HepG2 (cell line): Measurements from ENCODE around the gene SYT11. TPM values are rescaled to one million over a fixed set of nuclear protein-coding genes. Genes with fewer than 3 reads are reported as not detected.

Experiments used
- CENPT ChIP-seq: sonication (generic); formaldehyde crosslinking; IDR thresholded peaks from 2 replicates; pipeline ENCODE4 v1.8.0; 2022; ENCODE audit warnings: low read depth, mild to moderate bottlenecking, moderate library complexity, missing genetic modification reagents
- CHCHD3 ChIP-seq: sonication (generic); formaldehyde crosslinking; IDR thresholded peaks from 2 replicates; pipeline ENCODE4 v1.8.0; 2022; ENCODE audit warnings: mild to moderate bottlenecking, missing genetic modification reagents, moderate library complexity
- ERF ChIP-seq: IDR thresholded peaks from 2 replicates; pipeline ENCODE4 v1.6.1; 2018; ENCODE audit warnings: missing biosample characterization, missing genetic modification reagents
- NFATC3 ChIP-seq: sonication (generic); formaldehyde crosslinking; IDR thresholded peaks from 2 replicates; pipeline ENCODE4 v1.5.1; 2020; ENCODE audit warnings: mild to moderate bottlenecking, missing genetic modification reagents
- TFE3 ChIP-seq: IDR thresholded peaks from 2 replicates; pipeline ENCODE4 v1.6.1; 2016
- TGIF2 ChIP-seq: IDR thresholded peaks from 2 replicates; pipeline ENCODE4 v1.6.1; 2016; ENCODE audit warnings: control low read depth, missing compliant biosample characterization
- WIZ ChIP-seq: sonication (generic); formaldehyde crosslinking; IDR thresholded peaks from 2 replicates; pipeline ENCODE4 v1.5.1; 2020; ENCODE audit warnings: mild to moderate bottlenecking, missing genetic modification reagents
- ZBTB8A ChIP-seq: sonication (generic); formaldehyde crosslinking; IDR thresholded peaks from 2 replicates; pipeline ENCODE4 v1.4.0; 2020; ENCODE audit warnings: mild to moderate bottlenecking, low read depth, missing genetic modification reagents, borderline replicate concordance
- ZNF484 ChIP-seq: sonication (generic); formaldehyde crosslinking; IDR thresholded peaks from 2 replicates; pipeline ENCODE4 v1.5.1; 2020; ENCODE audit warnings: mild to moderate bottlenecking, low read depth, missing genetic modification reagents, borderline replicate concordance
- ZNF670 ChIP-seq: sonication (generic); formaldehyde crosslinking; IDR thresholded peaks from 2 replicates; pipeline ENCODE4 v1.8.0; 2022; ENCODE audit warnings: mild to moderate bottlenecking, missing genetic modification reagents, borderline replicate concordance
- ZNF672 ChIP-seq: sonication (generic); formaldehyde crosslinking; IDR thresholded peaks from 2 replicates; pipeline ENCODE4 v1.8.1; 2022; ENCODE audit warnings: missing genetic modification reagents
- ZNF678 ChIP-seq: sonication (generic); formaldehyde crosslinking; IDR thresholded peaks from 2 replicates; pipeline ENCODE4 v1.4.0; 2020; ENCODE audit warnings: mild to moderate bottlenecking, missing genetic modification reagents
- ZNF709 ChIP-seq: sonication (generic); formaldehyde crosslinking; IDR thresholded peaks from 2 replicates; pipeline ENCODE4 v1.5.0; 2020; ENCODE audit warnings: mild to moderate bottlenecking, missing genetic modification reagents
- ZSCAN29 ChIP-seq: sonication (generic); formaldehyde crosslinking; conservative IDR thresholded peaks from 2 replicates; pipeline ENCODE4 v1.4.0; 2020; ENCODE audit warnings: mild to moderate bottlenecking, missing genetic modification reagents
- polyA plus RNA-seq, 8 experiments: library from polyadenylated mRNA; depleted of rRNA in 3 of 8; stranded (reverse) in 7 of 8; unstranded in 1 of 8; fragments of >200 nt; fragmentation: Illumina TruSeq in 4 of 8; extraction: Trizol in 4 of 8; gene quantifications; 2 replicates each; pipeline versions ENCODE4 v1.2.1 to v1.2.3, GENCODE V29; 2011 to 2016; ENCODE audit warnings: low read depth in 4 of 8, missing spikeins in 1 of 8, mixed read lengths in 1 of 8; ENCODE audit not compliant: insufficient read depth in 1 of 8
- total RNA-seq, 5 experiments: library from RNA; depleted of rRNA; stranded (reverse); fragments of >200 nt; fragmentation: Illumina TruSeq; extraction: Trizol; gene quantifications; 2 replicates each; pipeline ENCODE4 v1.2.3, GENCODE V29; 2016; ENCODE audit warnings: low read depth in 1 of 5
- TF ChIP-seq, protein P1 (sequence below): sonication (generic); formaldehyde crosslinking; IDR thresholded peaks from 2 replicates; pipeline ENCODE4 v1.4.0; 2020; ENCODE audit warnings: missing genetic modification reagents
- TF ChIP-seq, protein P2 (sequence below): sonication (generic); formaldehyde crosslinking; IDR thresholded peaks from 2 replicates; pipeline ENCODE4 v1.5.1; 2020; ENCODE audit warnings: mild to moderate bottlenecking, missing genetic modification reagents, moderate library complexity
- TF ChIP-seq, protein P3 (sequence below): IDR thresholded peaks from 2 replicates; pipeline ENCODE4 v1.6.1; 2016; ENCODE audit warnings: low read depth
- TF ChIP-seq, protein P4 (sequence below): sonication (generic); formaldehyde crosslinking; IDR thresholded peaks from 2 replicates; pipeline ENCODE4 v1.5.0; 2020; ENCODE audit warnings: mild to moderate bottlenecking, missing genetic modification reagents, borderline replicate concordance

The SYT11 gene
- total and polyA plus RNA-seq, 2 of the 13 experiments (the other 11 are each of a cell fraction or from before 2014, with no cell fraction given) = 0.22 to 0.59 TPM

GRCh38 chr1:155859234-155859829 lies at the start of gene SYT11 (continued):
- no peak for TF ChIP-seq ZNF670 (CRISPR knock-in tag)
- TF ChIP-seq NFATC3 = no peak
- no peak for TF ChIP-seq CENPT (CRISPR knock-in tag)
- no peak for TF ChIP-seq CHCHD3 (CRISPR knock-in tag)
- TF ChIP-seq WIZ (CRISPR knock-in tag) = no peak
- TF ChIP-seq TFE3 = no peak
- TF ChIP-seq ZNF678 (CRISPR knock-in tag) = no peak
- TF ChIP-seq ERF (CRISPR knock-in tag) = peak; percentile 62; the same call in 1 of the 2 replicates
- TF ChIP-seq, protein P1, sequence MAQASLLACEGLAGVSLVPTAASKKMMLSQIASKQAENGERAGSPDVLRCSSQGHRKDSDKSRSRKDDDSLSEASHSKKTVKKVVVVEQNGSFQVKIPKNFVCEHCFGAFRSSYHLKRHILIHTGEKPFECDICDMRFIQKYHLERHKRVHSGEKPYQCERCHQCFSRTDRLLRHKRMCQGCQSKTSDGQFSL (CRISPR knock-in tag) = no peak
- no peak for TF ChIP-seq ZNF709
- TF ChIP-seq TGIF2 = no peak
- TF ChIP-seq, protein P2, sequence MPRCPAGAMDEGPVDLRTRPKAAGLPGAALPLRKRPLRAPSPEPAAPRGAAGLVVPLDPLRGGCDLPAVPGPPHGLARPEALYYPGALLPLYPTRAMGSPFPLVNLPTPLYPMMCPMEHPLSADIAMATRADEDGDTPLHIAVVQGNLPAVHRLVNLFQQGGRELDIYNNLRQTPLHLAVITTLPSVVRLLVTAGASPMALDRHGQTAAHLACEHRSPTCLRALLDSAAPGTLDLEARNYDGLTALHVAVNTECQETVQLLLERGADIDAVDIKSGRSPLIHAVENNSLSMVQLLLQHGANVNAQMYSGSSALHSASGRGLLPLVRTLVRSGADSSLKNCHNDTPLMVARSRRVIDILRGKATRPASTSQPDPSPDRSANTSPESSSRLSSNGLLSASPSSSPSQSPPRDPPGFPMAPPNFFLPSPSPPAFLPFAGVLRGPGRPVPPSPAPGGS (CRISPR knock-in tag) = no peak
- no peak for TF ChIP-seq ZBTB8A (CRISPR knock-in tag)
- TF ChIP-seq ZNF672 (CRISPR knock-in tag) = no peak
- TF ChIP-seq, protein P3, sequence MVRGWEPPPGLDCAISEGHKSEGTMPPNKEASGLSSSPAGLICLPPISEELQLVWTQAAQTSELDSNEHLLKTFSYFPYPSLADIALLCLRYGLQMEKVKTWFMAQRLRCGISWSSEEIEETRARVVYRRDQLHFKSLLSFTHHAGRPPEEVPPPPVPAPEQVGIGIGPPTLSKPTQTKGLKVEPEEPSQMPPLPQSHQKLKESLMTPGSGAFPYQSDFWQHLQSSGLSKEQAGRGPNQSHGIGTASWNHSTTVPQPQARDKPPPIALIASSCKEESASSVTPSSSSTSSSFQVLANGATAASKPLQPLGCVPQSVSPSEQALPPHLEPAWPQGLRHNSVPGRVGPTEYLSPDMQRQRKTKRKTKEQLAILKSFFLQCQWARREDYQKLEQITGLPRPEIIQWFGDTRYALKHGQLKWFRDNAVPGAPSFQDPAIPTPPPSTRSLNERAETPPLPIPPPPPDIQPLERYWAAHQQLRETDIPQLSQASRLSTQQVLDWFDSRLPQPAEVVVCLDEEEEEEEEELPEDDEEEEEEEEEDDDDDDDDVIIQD (CRISPR knock-in tag) = peak; percentile 60
- no peak for TF ChIP-seq ZSCAN29
- TF ChIP-seq ZNF484 (CRISPR knock-in tag) = no peak
- TF ChIP-seq, protein P4, sequence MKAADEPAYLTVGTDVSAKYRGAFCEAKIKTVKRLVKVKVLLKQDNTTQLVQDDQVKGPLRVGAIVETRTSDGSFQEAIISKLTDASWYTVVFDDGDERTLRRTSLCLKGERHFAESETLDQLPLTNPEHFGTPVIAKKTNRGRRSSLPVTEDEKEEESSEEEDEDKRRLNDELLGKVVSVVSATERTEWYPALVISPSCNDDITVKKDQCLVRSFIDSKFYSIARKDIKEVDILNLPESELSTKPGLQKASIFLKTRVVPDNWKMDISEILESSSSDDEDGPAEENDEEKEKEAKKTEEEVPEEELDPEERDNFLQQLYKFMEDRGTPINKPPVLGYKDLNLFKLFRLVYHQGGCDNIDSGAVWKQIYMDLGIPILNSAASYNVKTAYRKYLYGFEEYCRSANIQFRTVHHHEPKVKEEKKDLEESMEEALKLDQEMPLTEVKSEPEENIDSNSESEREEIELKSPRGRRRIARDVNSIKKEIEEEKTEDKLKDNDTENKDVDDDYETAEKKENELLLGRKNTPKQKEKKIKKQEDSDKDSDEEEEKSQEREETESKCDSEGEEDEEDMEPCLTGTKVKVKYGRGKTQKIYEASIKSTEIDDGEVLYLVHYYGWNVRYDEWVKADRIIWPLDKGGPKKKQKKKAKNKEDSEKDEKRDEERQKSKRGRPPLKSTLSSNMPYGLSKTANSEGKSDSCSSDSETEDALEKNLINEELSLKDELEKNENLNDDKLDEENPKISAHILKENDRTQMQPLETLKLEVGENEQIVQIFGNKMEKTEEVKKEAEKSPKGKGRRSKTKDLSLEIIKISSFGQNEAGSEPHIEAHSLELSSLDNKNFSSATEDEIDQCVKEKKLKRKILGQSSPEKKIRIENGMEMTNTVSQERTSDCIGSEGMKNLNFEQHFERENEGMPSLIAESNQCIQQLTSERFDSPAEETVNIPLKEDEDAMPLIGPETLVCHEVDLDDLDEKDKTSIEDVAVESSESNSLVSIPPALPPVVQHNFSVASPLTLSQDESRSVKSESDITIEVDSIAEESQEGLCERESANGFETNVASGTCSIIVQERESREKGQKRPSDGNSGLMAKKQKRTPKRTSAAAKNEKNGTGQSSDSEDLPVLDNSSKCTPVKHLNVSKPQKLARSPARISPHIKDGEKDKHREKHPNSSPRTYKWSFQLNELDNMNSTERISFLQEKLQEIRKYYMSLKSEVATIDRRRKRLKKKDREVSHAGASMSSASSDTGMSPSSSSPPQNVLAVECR (CRISPR knock-in tag) = no peak
